HUES48 (cell line): ENCODE measurements around the gene SORCS3.

Experiments used
- H3K27ac ChIP-seq: one replicate; pipeline ENCODE4 v1.7.0; 2013; ENCODE audit warnings: low read depth, low read length, inconsistent platforms
- H3K27me3 ChIP-seq: 2 replicates; pipeline ENCODE4 v1.6.1; 2013; ENCODE audit warnings: mild to moderate bottlenecking, low read length; ENCODE audit not compliant: control insufficient read depth, insufficient read depth
- H3K36me3 ChIP-seq: 2 replicates; pipeline ENCODE4 v1.6.1; 2013; ENCODE audit warnings: low read length; ENCODE audit not compliant: control insufficient read depth, insufficient read depth
- H3K4me1 ChIP-seq: 2 replicates; pipeline ENCODE4 v1.6.1; 2013; ENCODE audit warnings: mild to moderate bottlenecking, low read length; ENCODE audit not compliant: control insufficient read depth, insufficient read depth
- H3K4me3 ChIP-seq: 2 replicates; pipeline ENCODE4 v1.5.1; 2013; ENCODE audit warnings: mild to moderate bottlenecking, low read depth, low read length
- H3K9ac ChIP-seq: 2 replicates; pipeline ENCODE4 v1.6.1; 2013; ENCODE audit warnings: mild to moderate bottlenecking, low read depth, low read length, moderate library complexity
- H3K9me3 ChIP-seq: 2 replicates; pipeline ENCODE4 v1.6.1; 2013; ENCODE audit warnings: low read length; ENCODE audit not compliant: control insufficient read depth, insufficient read depth

The SORCS3 gene

GRCh38 chr10:105044902-105045301 is 403.8 kb downstream of the SORCS3 start:
- no peak overlapping the region for H3K4me3 ChIP-seq
- no peak overlapping the region for H3K9ac ChIP-seq
- no peaks in the 10 kb centered on the region for H3K9me3 ChIP-seq
- no peaks in the 10 kb centered on the region for H3K36me3 ChIP-seq
- H3K27ac ChIP-seq: no peak overlapping the region
- no peaks in the 10 kb centered on the region for H3K27me3 ChIP-seq
- H3K4me1 ChIP-seq: no peaks in the 10 kb centered on the region

DNA sequence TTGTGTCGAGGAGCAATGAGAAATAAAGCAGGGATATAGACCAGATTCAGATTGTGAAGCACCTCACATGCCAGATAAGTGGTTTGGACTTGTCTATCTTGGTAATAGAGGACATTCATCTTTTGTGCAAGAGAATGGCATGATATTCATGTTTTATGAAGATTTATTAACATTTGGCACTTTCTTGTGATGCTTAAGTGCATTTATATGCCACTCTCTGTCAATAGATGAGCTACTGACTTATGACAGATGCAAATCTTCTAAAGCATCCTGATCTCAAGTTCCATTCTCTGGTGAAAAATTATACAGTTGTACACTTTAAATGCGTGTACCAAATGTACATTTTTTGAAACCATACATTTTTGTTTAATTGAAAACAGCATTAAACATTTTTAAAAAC is 415.3 kb downstream of the SORCS3 start:
- Histone ChIP-seq H3K4me3 (no peak overlapping the region), H3K9ac (no peak overlapping the region), H3K27ac (no peak overlapping the region), H3K4me1 (no peaks in the 10 kb centered on the region), H3K36me3 (no peaks in the 10 kb centered on the region), H3K27me3 (no peaks in the 10 kb centered on the region), H3K9me3 (no peaks in the 10 kb centered on the region)

DNA sequence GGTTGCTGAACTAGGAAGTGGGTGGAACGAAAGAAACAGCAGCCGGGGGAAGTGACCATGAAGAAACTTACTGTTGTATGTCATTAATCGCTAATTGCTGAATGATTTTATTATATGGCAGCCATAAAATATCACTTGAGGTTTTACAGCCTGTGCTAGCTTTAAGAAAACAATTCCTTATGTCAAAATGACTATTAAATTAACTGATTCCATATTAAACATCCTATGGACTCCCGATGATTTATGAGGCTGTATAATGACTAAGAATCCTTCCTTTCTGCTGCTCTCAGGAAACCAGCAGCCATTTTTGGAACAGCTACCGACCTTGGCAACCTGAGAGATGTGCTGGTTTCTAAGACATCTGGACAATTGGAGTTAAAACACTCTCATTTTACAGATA is 421.9 kb downstream of the SORCS3 start:
- H3K4me1 ChIP-seq: no peaks in the 10 kb centered on the region
- H3K4me3 ChIP-seq: no peak overlapping the region
- no peaks in the 10 kb centered on the region for H3K27me3 ChIP-seq
- H3K9me3 ChIP-seq: no peaks in the 10 kb centered on the region
- no peak overlapping the region for H3K9ac ChIP-seq
- no peaks in the 10 kb centered on the region for H3K36me3 ChIP-seq
- H3K27ac ChIP-seq: no peak overlapping the region

DNA sequence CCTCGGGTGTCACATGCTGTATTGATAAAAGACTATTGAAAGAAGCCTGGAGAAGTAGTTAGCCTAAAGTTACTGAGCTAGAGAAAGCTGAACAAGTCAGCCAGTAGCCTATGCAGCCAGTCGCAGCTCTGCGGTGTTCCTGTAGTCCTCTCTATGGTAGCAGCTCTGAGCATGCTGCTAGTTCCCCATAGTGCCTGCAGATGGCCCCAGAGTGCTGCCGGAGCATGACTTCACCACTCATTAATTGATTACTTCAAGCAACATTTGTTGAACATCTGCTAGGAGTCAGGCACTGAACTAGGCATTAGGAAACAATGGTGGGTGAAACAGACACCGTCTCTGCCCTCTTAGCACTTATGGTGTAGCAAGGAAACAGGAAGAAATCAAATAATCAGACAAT is 422.7 kb downstream of the SORCS3 start:
- Histone ChIP-seq H3K9me3 (no peaks in the 10 kb centered on the region), H3K4me1 (no peaks in the 10 kb centered on the region), H3K4me3 (no peak overlapping the region), H3K27me3 (no peaks in the 10 kb centered on the region), H3K36me3 (no peaks in the 10 kb centered on the region), H3K9ac (no peak overlapping the region), H3K27ac (no peak overlapping the region)

GRCh38 chr10:105068497-105068896 is 427.4 kb downstream of the SORCS3 start:
- Histone ChIP-seq H3K27ac (no peak overlapping the region), H3K4me1 (no peaks in the 10 kb centered on the region), H3K4me3 (no peak overlapping the region), H3K36me3 (no peaks in the 10 kb centered on the region), H3K27me3 (no peaks in the 10 kb centered on the region), H3K9ac (no peak overlapping the region), H3K9me3 (no peaks in the 10 kb centered on the region)

GRCh38 chr10:105070249-105070648 is 429.2 kb downstream of the SORCS3 start:
- no peak overlapping the region for H3K9ac ChIP-seq
- H3K4me3 ChIP-seq: no peak overlapping the region
- no peaks in the 10 kb centered on the region for H3K36me3 ChIP-seq
- H3K4me1 ChIP-seq: no peaks in the 10 kb centered on the region
- H3K9me3 ChIP-seq: no peaks in the 10 kb centered on the region
- H3K27ac ChIP-seq: no peak overlapping the region
- no peaks in the 10 kb centered on the region for H3K27me3 ChIP-seq

DNA sequence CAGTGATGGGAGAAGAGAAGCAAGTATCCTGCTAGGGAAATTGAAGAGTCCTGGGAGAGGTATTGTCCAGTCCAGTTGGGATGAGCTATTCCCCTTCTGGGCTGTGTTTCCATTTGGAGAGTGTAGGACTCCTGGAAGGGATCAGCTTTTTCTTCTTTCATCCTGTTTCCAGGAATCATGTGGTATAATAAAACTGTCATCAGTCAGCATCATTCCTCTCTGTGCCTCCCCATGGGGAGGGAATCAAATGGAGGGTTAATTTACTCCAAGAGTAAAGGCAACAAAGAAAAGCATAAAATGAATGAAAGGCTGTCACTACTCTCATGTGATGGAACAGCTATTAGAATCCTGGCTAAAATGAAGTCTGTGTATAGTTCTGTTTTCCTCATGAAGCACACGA is 429.9 kb downstream of the SORCS3 start:
- no peak overlapping the region for H3K9ac ChIP-seq
- no peak overlapping the region for H3K4me3 ChIP-seq
- H3K36me3 ChIP-seq: no peaks in the 10 kb centered on the region
- no peaks in the 10 kb centered on the region for H3K9me3 ChIP-seq
- H3K27me3 ChIP-seq: no peaks in the 10 kb centered on the region
- H3K27ac ChIP-seq: no peak overlapping the region
- no peaks in the 10 kb centered on the region for H3K4me1 ChIP-seq

DNA sequence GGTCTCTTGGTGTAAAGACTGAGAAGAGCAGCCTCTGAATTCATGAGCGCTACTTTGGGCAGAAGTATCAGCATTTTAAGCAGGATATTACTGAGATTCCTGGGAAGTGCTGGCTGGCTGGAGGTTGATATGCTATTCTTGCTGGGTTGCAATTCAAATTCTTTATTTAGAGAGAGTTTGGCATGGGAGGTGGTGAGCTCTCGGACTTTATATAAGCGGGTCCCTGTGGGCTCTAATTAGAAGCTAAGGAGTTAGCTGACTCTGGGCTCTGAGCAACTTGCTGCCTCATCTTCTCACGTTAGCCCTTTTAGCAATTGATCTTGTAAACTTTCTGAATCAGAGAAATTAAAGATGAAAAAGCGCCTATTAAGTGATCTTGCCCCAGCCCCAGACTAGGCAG is 430.9 kb downstream of the SORCS3 start:
- Histone ChIP-seq H3K36me3 (no peaks in the 10 kb centered on the region), H3K4me1 (no peaks in the 10 kb centered on the region), H3K9me3 (no peaks in the 10 kb centered on the region), H3K27me3 (no peaks in the 10 kb centered on the region), H3K9ac (no peak overlapping the region), H3K4me3 (no peak overlapping the region), H3K27ac (no peak overlapping the region)

GRCh38 chr10:105073999-105074398 is 432.9 kb downstream of the SORCS3 start:
- Histone ChIP-seq H3K4me3 (no peak overlapping the region), H3K9ac (no peak overlapping the region), H3K9me3 (no peaks in the 10 kb centered on the region), H3K4me1 (no peaks in the 10 kb centered on the region), H3K27ac (no peak overlapping the region), H3K36me3 (no peaks in the 10 kb centered on the region), H3K27me3 (no peaks in the 10 kb centered on the region)

DNA sequence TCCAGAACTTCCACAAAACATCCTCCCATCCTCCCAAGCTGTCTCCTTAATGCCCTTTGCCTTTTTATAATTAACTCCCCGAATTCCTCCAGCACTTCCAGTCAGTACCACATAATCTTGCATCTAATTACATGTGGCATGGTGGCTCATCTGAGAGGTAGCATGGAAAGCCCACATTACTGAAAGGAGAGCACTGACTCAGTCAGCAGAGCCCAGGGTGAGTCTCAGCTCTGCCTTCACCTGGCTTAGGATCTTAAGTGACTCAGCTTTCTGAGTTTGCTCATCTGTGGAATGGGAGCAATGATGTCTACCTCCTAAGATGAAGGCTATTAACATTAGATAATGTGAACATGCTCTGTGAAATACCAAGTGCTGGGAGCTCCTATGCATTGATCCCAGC is 433.9 kb downstream of the SORCS3 start:
- Histone ChIP-seq H3K4me3 (no peak overlapping the region), H3K4me1 (no peaks in the 10 kb centered on the region), H3K27me3 (no peaks in the 10 kb centered on the region), H3K9ac (no peak overlapping the region), H3K9me3 (no peaks in the 10 kb centered on the region), H3K27ac (no peak overlapping the region), H3K36me3 (no peaks in the 10 kb centered on the region)

- no peaks in the 10 kb centered on the region for H3K36me3 ChIP-seq
- H3K4me1 ChIP-seq: no peaks in the 10 kb centered on the region
- H3K27me3 ChIP-seq: no peaks in the 10 kb centered on the region
- H3K27ac ChIP-seq: no peak overlapping the region
- H3K9me3 ChIP-seq: no peaks in the 10 kb centered on the region
- H3K9ac ChIP-seq: no peak overlapping the region
- H3K4me3 ChIP-seq: no peak overlapping the region
These were observed 444.9 kb downstream of the SORCS3 start for GRCh38 chr10:105085980-105086379.

DNA sequence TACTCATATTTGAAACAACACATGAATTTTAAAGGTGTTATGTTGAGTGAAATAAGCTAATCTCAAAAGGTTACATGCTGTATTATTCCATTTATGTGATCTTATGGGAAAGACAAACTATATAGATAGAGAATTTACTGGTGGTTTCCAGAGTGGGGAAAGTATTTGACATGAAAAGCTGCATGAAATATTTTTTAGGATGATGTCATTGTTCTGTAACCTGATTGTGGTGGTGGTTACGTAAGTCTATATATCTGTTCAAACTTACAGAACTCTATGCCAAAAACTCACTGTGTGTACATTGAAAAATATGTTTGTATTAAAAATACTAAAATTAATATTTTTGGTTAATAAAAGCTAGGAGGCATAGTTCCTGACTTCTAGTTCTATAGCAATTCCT is 453.0 kb downstream of the SORCS3 start:
- Histone ChIP-seq H3K9ac (no peak overlapping the region), H3K27me3 (no peaks in the 10 kb centered on the region), H3K4me1 (no peaks in the 10 kb centered on the region), H3K27ac (no peak overlapping the region), H3K36me3 (no peaks in the 10 kb centered on the region), H3K9me3 (no peaks in the 10 kb centered on the region), H3K4me3 (no peak overlapping the region)
